ENCODE results near the gene EXPH5. TPM values are rescaled to one million over a fixed set of nuclear protein-coding genes. Genes with fewer than 3 reads are reported as not detected.
A peak's percentile ranks its signal among the peaks of the same experiment; 100 is the strongest.

The EXPH5 gene
- total RNA-seq, 2 donors from 2014 or later, result 5.6 to 11.8 TPM

- H3K27ac Mint-ChIP-seq, result no peak overlapping the region
- H3K36me3 Mint-ChIP-seq, result peaks cover 0 to 6% of the 10 kb centered on the region in 2 donors
- DNase-seq (ENCODE audit: low spot score in 2 of 2) (no peak), ATAC-seq (no peak)
- no peaks in the 10 kb centered on the region for H3K9me3 Mint-ChIP-seq
These were observed 120.9 kb downstream of the EXPH5 start for GRCh38 chr11:108472681-108473080.

DNA sequence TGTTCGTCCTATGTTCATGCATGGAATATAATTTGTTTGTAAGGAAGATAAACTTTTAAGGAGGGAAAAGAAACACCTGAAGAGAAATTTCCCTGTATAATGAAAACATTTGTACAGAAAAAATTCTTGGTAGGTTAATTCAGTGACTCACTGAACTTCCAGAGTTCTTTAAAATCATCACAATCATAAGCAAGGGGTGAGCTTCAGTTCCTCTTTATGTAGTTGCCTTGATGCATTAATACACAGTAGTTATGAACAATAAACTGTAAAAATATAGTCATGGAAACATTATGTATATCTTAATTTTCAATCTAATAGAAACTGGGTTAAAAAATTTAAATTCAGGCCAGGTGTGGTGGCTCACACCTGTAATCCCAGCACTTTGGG, 125.1 kb downstream of the EXPH5 start:
- Mint-ChIP-seq H3K27ac (peak overlapping the region in 1 of 2 donors; percentile 93), H3K36me3 (peaks cover 0 to 13% of the 10 kb centered on the region in 2 donors), H3K9me3 (no peaks in the 10 kb centered on the region)
- no peak for DNase-seq (ENCODE audit: low spot score in 2 of 2)
- ATAC-seq, result no peak

DNA sequence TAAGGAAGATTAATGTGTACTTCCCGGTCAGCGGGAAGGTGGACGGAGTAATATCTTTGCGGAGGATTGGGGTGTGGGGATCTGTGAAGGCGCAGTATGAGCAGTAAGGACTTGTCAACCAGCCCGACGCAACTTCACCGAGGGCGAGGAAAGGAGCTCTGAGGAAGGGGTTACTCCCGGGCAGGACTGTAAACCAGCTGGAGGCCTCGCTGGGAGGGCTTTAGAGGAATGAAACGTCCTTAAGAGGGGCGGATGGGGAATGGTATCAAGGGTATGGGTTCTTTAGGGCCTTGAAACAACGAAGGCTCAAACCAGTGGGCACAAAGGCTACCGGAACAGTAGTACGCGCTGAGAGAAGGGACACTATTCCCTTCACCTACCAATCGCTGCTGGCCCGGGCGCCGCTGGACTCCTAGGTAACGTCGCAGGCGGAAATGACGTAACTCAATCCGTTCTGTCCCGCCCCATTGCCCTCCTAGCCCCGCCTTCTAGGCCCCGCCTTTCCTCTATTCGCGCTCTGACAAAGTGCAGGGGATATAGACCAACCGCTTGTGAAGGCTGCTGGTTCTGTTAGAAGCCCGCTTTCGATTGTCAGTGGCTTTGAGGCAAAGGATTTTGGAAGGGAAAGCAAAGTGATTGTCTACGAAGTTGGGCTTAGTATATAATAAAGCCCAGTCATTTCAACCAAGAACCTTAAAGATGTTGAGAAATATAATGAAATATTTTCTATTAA, 126.3 kb downstream of the EXPH5 start, which contains the start of gene C11orf65:
TSS of gene C11orf65 (minus strand) at position 439 of the 733 bp plus-strand sequence. CDS start 5,970 bp downstream, outside the sequence.
- DNase-seq (ENCODE audit: low spot score in 2 of 2), result peak; percentile 91 to 94
- ATAC-seq, result peak; percentile 99 to 100
- Mint-ChIP-seq H3K36me3 (peaks cover 0 to 13% of the 10 kb centered on the region in 2 donors), H3K27ac (peak within 1 kb of the TSS; percentile 93 to 100), H3K9me3 (no peaks in the 10 kb centered on the region)

DNA sequence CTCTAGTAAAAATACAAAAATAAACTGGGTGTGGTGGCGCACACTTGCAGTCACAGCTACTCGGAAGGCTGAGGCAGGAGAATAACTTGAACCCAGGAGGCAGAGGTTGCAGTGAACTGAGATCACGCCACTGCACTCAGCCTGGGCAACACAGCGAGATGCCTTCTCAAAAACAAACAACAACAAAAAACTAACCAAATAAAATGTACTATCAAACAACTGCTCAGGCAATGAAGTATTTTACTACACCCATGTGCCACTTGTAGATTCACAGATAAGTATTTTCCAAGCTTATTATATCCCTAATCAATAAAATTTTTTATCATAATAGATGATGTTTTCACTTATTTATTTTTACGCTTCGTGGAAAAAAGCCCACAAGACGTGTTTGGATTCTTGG, 127.2 kb downstream of the EXPH5 start:
- peak overlapping the region; percentile 93 to 100 for H3K27ac Mint-ChIP-seq
- ATAC-seq, result no peak
- peaks cover 0 to 13% of the 10 kb centered on the region in 2 donors for H3K36me3 Mint-ChIP-seq
- DNase-seq (ENCODE audit: low spot score in 2 of 2), result no peak
- H3K9me3 Mint-ChIP-seq, result no peaks in the 10 kb centered on the region

Other genes starting within 250 kb of the EXPH5 start
- gene C11orf65, start 126.2 kb downstream of the EXPH5 start, total RNA-seq, result 1 to 10 TPM in 1 of 2 donors, under 1 TPM in 1; 0.66 to 1.2 TPM
- gene POGLUT3, start 95.4 kb downstream of the EXPH5 start, total RNA-seq, result 1 to 10 TPM; 6.1 to 8.1 TPM
- gene DDX10, start 71.3 kb upstream of the EXPH5 start, total RNA-seq, result 10 to 100 TPM; 36.8 to 43.2 TPM